ENCODE data around the gene KLHL13. TPM values are rescaled to one million over a fixed set of nuclear protein-coding genes. Genes with fewer than 3 reads are reported as not detected.

The KLHL13 gene
- total RNA-seq, 2 experiments from 2014 or later = 0.19 to 0.36 TPM

DNA sequence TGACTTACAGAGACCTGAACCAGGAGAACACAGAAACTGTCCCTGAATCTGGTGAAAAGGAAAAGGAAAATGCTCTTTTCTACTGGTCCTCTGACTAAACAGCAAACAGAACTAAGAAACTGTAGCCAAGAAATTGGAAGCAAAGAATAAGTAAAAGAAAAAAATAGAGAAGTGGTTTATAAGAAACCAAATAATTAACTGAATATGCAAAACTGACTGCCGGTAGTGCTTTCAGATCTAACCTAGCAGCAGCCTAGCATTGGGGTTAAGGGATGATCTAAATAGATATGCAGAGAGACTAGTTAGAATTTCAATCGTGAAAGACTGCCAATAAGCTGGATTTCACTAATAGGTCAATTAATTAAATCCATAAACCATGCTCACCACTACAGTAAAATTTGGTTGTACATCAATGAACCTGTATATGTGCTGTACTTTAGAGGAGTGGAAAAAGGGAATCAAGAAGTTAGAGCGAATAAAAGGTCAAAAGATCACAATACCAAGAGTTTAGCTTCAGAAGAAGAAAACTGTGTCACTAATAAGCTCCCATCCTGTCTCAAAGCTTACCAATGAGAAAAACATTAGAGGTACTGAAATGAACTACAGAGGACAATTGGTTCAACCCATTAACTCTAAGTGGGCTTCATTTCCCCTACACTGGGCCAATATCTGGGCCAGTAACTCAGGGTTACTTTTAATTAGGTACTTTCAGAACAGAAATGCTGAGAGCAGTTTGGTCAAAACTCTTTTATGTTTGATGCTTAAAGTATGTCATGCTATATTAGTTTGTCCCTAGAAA is 53.6 kb downstream of the KLHL13 start:
- Mint-ChIP-seq H3K4me3 (no peak overlapping the region), H3K4me1 (ENCODE audit: low read depth) (no peaks in the 10 kb centered on the region), H3K27ac (no peak overlapping the region), H3K9me3 (no peaks in the 10 kb centered on the region), H3K36me3 (ENCODE audit: low read depth) (no peaks in the 10 kb centered on the region), H3K27me3 (no peaks in the 10 kb centered on the region)
- ATAC-seq (ENCODE audit: poor library complexity) (no peak), DNase-seq (no peak)
- H3K4me1 ChIP-seq (ENCODE audit: insufficient read depth, low read length) = no peaks in the 10 kb centered on the region
- CTCF ChIA-PET = no interaction called here
- H3K36me3 ChIP-seq (ENCODE audit: insufficient read depth, low read length) = no peaks in the 10 kb centered on the region
- POLR2A ChIA-PET = no interaction called here
- no peaks in the 10 kb centered on the region for H3K9me3 ChIP-seq (ENCODE audit: control insufficient read depth in 1 of 2, insufficient read depth in 1 of 2, low read length in 2 of 2)
- TF ChIP-seq, protein P1, sequence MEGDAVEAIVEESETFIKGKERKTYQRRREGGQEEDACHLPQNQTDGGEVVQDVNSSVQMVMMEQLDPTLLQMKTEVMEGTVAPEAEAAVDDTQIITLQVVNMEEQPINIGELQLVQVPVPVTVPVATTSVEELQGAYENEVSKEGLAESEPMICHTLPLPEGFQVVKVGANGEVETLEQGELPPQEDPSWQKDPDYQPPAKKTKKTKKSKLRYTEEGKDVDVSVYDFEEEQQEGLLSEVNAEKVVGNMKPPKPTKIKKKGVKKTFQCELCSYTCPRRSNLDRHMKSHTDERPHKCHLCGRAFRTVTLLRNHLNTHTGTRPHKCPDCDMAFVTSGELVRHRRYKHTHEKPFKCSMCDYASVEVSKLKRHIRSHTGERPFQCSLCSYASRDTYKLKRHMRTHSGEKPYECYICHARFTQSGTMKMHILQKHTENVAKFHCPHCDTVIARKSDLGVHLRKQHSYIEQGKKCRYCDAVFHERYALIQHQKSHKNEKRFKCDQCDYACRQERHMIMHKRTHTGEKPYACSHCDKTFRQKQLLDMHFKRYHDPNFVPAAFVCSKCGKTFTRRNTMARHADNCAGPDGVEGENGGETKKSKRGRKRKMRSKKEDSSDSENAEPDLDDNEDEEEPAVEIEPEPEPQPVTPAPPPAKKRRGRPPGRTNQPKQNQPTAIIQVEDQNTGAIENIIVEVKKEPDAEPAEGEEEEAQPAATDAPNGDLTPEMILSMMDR (IDR thresholded peaks at IDR 0.05) = no peak
- no peak overlapping the region for H3K27ac ChIP-seq (ENCODE audit: low read depth in 1 of 2, low read length in 2 of 2)
- intact Hi-C loops (cut with DNase I, micrococcal nuclease) = no loop called here
- no peak overlapping the region for H3K4me3 ChIP-seq (ENCODE audit: low read length)
- no peaks in the 10 kb centered on the region for H3K27me3 ChIP-seq (ENCODE audit: control insufficient read depth in 1 of 2, insufficient read depth in 2 of 2, low read length in 2 of 2)

DNA sequence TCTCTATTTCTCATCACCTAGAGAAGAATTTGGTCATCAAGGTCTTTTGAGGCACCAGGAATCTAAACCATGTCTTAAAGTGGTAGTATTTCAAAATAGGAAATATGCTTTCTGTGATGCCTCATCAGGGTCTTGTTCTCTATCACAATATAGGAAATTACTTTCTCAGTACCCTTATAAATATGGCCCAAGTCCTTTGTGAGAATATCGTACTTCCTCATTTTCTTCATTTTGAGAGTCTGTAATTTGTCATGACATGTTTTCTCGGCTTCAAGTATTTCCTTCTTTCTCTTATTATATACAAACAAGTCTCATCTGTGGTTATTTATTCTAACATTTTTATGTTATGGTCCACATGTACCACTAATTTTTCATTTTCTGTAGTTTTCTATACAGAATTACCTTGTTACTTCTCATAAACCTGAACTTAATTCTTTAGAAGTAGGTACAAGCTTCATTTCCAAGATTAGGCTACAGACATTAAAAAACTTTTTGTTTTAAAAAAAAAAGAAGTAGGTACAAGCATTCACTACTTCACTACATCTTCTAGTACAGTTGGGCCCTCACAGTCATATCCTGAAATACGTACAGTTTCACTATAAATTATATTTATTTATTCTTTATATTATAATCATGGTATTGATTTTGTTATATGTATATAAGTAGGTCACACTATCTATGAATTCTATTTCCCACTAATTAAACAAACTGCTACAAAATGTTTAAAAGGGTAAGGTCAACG is 54.4 kb downstream of the KLHL13 start:
- Mint-ChIP-seq H3K9me3 (no peaks in the 10 kb centered on the region), H3K36me3 (ENCODE audit: low read depth) (no peaks in the 10 kb centered on the region), H3K27ac (no peak overlapping the region), H3K4me3 (no peak overlapping the region), H3K4me1 (ENCODE audit: low read depth) (no peaks in the 10 kb centered on the region), H3K27me3 (no peaks in the 10 kb centered on the region)
- H3K27me3 ChIP-seq (ENCODE audit: control insufficient read depth in 1 of 2, insufficient read depth in 2 of 2, low read length in 2 of 2) = no peaks in the 10 kb centered on the region
- ChIA-PET POLR2A (no interaction called here), CTCF (no interaction called here)
- no peaks in the 10 kb centered on the region for H3K36me3 ChIP-seq (ENCODE audit: insufficient read depth, low read length)
- DNase-seq = no peak
- TF ChIP-seq, protein P1 (IDR thresholded peaks at IDR 0.05) = no peak
- no peaks in the 10 kb centered on the region for H3K4me1 ChIP-seq (ENCODE audit: insufficient read depth, low read length)
- intact Hi-C loops (cut with DNase I, micrococcal nuclease) = no loop called here
- no peak for ATAC-seq (ENCODE audit: poor library complexity)
- H3K4me3 ChIP-seq (ENCODE audit: low read length) = no peak overlapping the region
- H3K27ac ChIP-seq (ENCODE audit: low read depth in 1 of 2, low read length in 2 of 2) = no peak overlapping the region
- H3K9me3 ChIP-seq (ENCODE audit: control insufficient read depth in 1 of 2, insufficient read depth in 1 of 2, low read length in 2 of 2) = peaks cover 0 to 5% of the 10 kb centered on the region in 2 experiments

DNA sequence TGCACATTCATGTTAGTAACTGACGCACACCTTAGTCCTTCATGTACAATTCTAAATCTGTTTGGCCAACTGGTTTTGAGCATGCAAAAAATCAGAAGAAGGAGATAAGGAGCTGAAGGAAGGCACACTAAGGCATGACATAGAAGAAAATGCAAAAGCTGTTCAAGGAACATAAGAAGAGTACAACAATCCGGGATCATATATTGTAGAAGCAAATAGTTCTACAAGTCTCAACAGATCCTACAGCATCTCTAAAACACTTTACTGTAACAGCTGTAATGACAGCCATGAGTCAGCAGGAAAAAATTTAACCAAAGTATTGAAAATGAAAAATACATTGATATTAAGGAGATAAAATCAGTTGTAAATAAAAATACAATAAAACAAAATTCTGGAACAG is 57.7 kb downstream of the KLHL13 start:
- ChIA-PET POLR2A (no interaction called here), CTCF (no interaction called here)
- H3K9me3 Mint-ChIP-seq = no peaks in the 10 kb centered on the region
- no peaks in the 10 kb centered on the region for H3K4me1 ChIP-seq (ENCODE audit: insufficient read depth, low read length)
- H3K4me1 Mint-ChIP-seq (ENCODE audit: low read depth) = no peaks in the 10 kb centered on the region
- no peaks in the 10 kb centered on the region for H3K36me3 Mint-ChIP-seq (ENCODE audit: low read depth)
- H3K27ac Mint-ChIP-seq = no peak overlapping the region
- intact Hi-C loops (cut with DNase I, micrococcal nuclease) = loop anchor here in 1 of 2 experiments (5.0 kb wide), 1 partner anchor 507 kb away; no protein-coding TSS in a partner anchor
- TF ChIP-seq, protein P1 (IDR thresholded peaks at IDR 0.05) = no peak
- DNase-seq (no peak), ATAC-seq (ENCODE audit: poor library complexity) (no peak)
- H3K27me3 ChIP-seq (ENCODE audit: control insufficient read depth in 1 of 2, insufficient read depth in 2 of 2, low read length in 2 of 2) = no peaks in the 10 kb centered on the region
- H3K4me3 Mint-ChIP-seq = no peak overlapping the region
- H3K36me3 ChIP-seq (ENCODE audit: insufficient read depth, low read length) = no peaks in the 10 kb centered on the region
- no peak overlapping the region for H3K4me3 ChIP-seq (ENCODE audit: low read length)
- H3K9me3 ChIP-seq (ENCODE audit: control insufficient read depth in 1 of 2, insufficient read depth in 1 of 2, low read length in 2 of 2) = peaks cover 0 to 5% of the 10 kb centered on the region in 2 experiments
- H3K27ac ChIP-seq (ENCODE audit: low read depth in 1 of 2, low read length in 2 of 2) = no peak overlapping the region
- no peaks in the 10 kb centered on the region for H3K27me3 Mint-ChIP-seq

Data from CD4-positive, alpha-beta T cell (primary cell).